Esophagus mucosa (tissue), 1 donor: ENCODE data around the gene ZDHHC19. TPM values are rescaled to one million over a fixed set of nuclear protein-coding genes. Genes with fewer than 3 reads are reported as not detected.

Source experiments
- total RNA-seq: library from RNA; stranded (reverse); gene quantifications from one replicate; pipeline ENCODE4 v1.2.4, GENCODE V29; 2023
- donor health status: DM: yes; HTN: yes; CAD: no.

ZDHHC19 gene
- total RNA-seq, 1 donor from 2014 or later = not detected

Other genes starting within 250 kb of the ZDHHC19 start
- 51.3 TPM for gene TFRC, start 129.3 kb downstream of the ZDHHC19 start, total RNA-seq
- not detected for gene SLC51A, start 5.1 kb upstream of the ZDHHC19 start, total RNA-seq
- 49.2 TPM for gene PCYT1A, start 76.3 kb upstream of the ZDHHC19 start, total RNA-seq
- 14.6 TPM for gene DYNLT2B, start 106.8 kb upstream of the ZDHHC19 start, total RNA-seq
- 8.2 TPM for gene TM4SF19, start 127.0 kb upstream of the ZDHHC19 start, total RNA-seq
- gene UBXN7, start 221.0 kb upstream of the ZDHHC19 start, total RNA-seq = 31.9 TPM